Measurements from ENCODE around the gene EIF2B4. TPM values are rescaled to one million over a fixed set of nuclear protein-coding genes. Genes with fewer than 3 reads are reported as not detected.
A peak's percentile ranks its signal among the peaks of the same experiment; 100 is the strongest.
"Not testable (repeated sequence)": the region's sequence is repeated elsewhere in the genome, so short reads cannot be mapped to it uniquely, and the experiment has no call there.

Gene EIF2B4
- total RNA-seq, 1 donor from 2014 or later: 29.3 TPM

GRCh38 chr2:27377618-27378095, 7.5 kb upstream of the EIF2B4 start:
- no peak for DNase-seq

DNA sequence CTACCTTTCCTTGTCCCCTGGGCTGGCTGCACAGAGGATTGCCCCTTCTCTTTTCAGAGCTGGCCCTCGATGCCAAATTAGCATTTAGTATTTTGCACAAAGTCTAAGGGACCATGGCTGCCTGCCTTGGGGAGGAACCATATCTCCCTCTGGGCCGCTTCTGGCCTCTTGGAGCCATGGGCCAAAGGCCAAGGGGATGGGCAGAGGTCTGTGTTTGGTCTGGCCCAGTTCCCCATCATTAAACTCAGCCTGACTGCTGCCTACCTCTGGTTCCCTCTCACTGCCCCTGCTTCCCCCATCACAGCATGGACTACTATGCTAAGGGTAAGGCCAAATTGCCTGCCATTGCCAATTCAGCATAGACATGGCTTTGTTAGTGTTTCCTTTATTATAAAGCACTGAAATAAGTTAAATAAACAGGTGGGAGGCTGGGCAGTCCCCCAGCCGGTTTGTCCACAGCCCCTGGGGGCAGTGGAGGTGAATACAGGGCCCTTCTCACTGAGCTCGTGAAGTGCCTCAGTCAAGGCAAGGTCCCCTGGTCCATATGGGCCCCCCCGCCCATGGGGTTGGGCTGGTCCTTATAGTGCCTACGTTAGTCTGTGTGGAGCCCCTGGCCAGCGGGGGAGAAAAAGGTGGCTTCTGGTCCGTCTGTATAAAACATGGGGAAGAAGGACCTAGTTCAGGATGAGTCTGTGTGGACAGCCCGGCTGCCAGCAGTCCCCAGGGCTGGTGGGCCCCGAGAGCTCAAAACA, 6.9 kb upstream of the EIF2B4 start:
- no peak for DNase-seq

DNA sequence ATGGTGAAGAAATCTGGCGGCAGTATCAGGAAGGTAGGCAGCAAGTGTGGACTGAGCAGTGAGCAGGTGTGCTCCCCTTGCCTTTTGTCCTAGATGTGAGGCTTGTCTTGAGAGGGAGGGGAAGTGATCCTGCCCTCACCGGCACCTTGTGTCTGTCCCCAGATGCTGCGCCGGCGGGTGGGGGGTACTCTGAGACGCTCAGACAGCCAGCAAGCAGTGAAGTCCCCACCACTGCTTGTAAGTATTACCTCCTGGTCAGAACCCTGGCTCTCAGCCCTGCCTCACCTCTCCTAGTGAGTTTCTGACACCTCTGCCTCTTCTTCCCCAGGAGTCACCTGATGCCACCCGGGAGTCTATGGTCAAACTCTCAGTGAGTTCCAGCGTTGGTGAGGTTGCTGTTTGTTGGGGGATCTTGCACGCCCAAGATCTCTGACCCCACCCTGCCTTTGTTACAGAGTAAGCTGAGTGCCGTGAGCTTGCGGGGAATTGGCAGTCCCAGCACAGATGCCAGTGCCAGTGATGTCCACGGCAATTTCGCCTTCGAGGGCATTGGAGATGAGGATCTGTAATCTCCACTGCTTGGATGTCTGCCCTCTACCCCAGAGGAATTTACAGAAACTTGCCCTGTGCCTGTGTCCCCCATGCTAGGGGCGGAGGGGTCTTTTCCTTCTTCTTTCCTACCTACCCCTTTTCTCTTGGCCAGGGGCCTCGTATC, 6.2 kb upstream of the EIF2B4 start:
- DNase-seq: no peak

- DNase-seq: no peak
Measured at GRCh38 chr2:27375513-27376099, 5.5 kb upstream of the EIF2B4 start.

- no peak for DNase-seq
Measured at GRCh38 chr2:27373567-27373966, 3.4 kb upstream of the EIF2B4 start.

DNA sequence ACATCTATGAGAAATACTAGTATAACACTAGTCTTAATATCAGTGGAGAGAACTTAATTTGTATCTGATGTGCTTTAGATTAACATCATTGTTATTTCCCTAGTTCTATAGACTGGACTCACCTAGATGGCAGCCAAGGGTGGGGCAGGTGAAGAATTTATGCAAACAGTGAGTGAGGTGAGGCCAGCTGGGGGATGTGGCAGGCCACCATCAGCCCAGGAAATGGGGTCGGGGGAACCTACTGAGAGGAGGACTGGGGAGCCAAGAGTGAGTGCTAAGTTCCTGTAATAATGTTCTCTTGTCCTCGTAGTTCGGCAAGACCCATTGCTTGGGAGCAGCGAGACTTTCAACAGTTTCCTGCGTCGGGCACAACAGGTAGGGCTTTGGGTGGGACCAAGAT, 2.8 kb upstream of the EIF2B4 start:
- no peak for DNase-seq

- DNase-seq: peak; percentile 41
Measured at GRCh38 chr2:27370816-27371620, 880 bp upstream of the EIF2B4 start.

- DNase-seq: peak; percentile 71
Measured at GRCh38 chr2:27369471-27370025, 590 bp downstream of the EIF2B4 start.

DNA sequence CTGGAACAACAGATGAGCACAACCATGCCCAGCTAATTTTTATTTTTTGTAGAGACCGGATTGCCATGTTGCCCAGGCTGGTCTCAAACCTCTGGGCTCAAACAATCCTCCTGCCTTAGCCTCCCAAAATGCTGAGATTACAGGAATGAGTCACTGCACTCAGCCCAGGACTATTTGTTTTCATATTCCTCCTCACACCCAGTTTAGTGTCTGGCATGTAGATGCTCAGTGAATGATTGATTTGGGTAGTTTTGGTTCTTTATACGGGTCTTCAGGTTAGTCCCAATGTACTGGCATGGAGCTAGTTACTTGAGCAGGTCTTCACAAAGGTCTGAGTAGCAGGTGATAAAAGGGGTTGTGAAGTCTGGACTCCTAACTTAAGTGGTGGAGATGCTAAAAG, 6.2 kb downstream of the EIF2B4 start:
- no peak for DNase-seq

- DNase-seq: no peak
Measured at GRCh38 chr2:27362678-27363420, 7.3 kb downstream of the EIF2B4 start.

- DNase-seq: peak; percentile 98
Measured at GRCh38 chr2:27356382-27357181, 13.6 kb downstream of the EIF2B4 start, which contains the start of gene GTF3C2. Gene GTF3C2 (minus strand): TSS chr2:27356764. CDS start chr2:27343554, 13,210 bp downstream.

GRCh38 chr2:27356056-27356381, 14.1 kb downstream of the EIF2B4 start:
- DNase-seq: peak; percentile 78

- no peak for DNase-seq
Measured at GRCh38 chr2:27354597-27354927, 15.6 kb downstream of the EIF2B4 start.

GRCh38 chr2:27353762-27354596, 16.2 kb downstream of the EIF2B4 start:
- no peak for DNase-seq

GRCh38 chr2:27353386-27353761, 16.8 kb downstream of the EIF2B4 start:
- not testable (repeated sequence) for DNase-seq

DNA sequence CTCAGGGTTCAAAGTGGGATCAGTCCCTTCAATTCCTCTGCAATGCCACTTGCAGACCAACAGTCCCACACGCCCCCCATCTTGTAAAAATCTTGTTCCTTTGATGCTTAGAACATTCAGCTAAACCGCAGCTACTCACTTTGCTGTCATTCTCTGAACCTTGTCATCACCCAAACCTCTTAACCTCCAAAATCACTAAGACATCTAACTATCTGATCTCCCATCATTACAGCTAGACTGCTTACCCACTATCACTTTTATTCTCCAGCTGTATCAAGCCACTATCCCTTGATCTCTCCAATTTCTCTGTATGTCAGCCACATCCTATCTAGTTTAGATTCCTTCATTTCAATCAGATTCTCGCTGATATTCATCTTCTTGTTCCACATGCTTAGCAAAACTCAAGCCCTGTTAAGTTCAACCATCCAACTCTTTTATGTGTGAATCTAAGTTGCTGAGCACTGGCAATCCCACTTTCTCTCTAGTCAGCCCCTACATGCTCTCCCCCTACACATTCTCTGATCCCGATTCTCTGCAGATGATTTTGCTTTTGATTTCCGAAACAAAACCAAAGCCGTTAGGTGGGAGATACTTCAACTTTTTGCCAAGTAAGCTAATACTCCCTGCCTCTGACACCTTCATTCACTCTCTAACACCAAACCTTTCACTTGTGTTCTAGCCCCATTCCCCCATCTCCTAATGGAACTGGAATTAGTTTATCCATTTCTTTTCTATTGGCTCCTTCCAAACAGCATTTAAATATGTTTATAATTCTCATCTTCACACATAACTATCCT, 18.1 kb downstream of the EIF2B4 start:
- DNase-seq: no peak

- DNase-seq: no peak
Measured at GRCh38 chr2:27350106-27350693, 19.9 kb downstream of the EIF2B4 start.

DNA sequence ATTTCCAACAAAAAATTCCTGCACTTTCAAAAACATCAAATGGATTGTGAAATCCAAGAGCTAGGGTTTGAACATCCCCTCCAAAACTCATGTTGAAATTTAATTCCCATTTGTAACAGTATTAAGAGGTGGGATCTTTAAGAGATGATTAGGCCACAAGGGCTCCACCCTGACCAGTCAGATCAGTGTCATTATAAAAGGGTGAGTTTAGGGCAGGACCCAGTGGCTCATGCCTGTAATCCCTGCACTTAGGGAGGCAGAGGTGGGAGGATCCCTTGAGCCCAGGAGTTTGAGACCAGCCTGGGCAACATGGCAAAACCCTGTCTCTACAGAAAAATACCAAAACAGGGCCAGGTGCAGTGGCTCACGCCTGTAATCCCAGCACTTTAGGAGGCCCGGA, 22.5 kb downstream of the EIF2B4 start:
- no peak for DNase-seq

DNA sequence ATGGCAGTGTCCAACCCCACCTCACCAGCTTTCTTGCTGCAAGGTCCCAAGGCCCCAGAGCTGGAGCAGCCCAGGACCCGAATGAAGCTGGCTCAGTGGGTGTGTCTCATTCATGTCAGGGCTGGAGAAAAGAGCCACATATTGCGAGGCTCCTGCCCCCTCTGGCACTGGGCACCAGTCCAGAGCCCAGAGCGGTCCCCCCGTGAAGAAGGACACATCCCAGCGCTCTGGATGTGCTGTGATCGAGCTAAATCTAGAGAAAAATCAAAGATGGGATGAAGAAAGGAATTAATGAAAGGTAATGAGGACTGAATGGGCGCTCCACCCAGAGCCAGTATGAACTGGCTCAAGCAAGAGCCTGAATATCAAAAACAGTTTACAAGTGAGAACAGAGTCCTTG, 34.0 kb downstream of the EIF2B4 start:
- DNase-seq: no peak

Data from dermis blood vessel endothelial cell (primary cell).